IPS-15b (cell line): ENCODE data around the gene EPB41L5.

Experiments
- H3K27me3 ChIP-seq: one replicate; pipeline ENCODE4 v1.6.1; 2013; ENCODE audit warnings: low read length; ENCODE audit not compliant: control insufficient read depth, insufficient read depth
- H3K36me3 ChIP-seq: one replicate; pipeline ENCODE4 v1.6.1; 2013; ENCODE audit warnings: low read length; ENCODE audit not compliant: control insufficient read depth, insufficient read depth
- H3K4me1 ChIP-seq: one replicate; pipeline ENCODE4 v1.6.1; 2013; ENCODE audit warnings: mild to moderate bottlenecking, low read length; ENCODE audit not compliant: control insufficient read depth, insufficient read depth
- H3K4me3 ChIP-seq: one replicate; pipeline ENCODE4 v1.5.1; 2013; ENCODE audit warnings: low read depth, low read length
- H3K9ac ChIP-seq: one replicate; pipeline ENCODE4 v1.6.1; 2013; ENCODE audit warnings: low read depth, mild to moderate bottlenecking, low read length
- H3K9me3 ChIP-seq: one replicate; pipeline ENCODE4 v1.6.1; 2013; ENCODE audit warnings: mild to moderate bottlenecking, low read length; ENCODE audit not compliant: control insufficient read depth, insufficient read depth

Gene EPB41L5

DNA sequence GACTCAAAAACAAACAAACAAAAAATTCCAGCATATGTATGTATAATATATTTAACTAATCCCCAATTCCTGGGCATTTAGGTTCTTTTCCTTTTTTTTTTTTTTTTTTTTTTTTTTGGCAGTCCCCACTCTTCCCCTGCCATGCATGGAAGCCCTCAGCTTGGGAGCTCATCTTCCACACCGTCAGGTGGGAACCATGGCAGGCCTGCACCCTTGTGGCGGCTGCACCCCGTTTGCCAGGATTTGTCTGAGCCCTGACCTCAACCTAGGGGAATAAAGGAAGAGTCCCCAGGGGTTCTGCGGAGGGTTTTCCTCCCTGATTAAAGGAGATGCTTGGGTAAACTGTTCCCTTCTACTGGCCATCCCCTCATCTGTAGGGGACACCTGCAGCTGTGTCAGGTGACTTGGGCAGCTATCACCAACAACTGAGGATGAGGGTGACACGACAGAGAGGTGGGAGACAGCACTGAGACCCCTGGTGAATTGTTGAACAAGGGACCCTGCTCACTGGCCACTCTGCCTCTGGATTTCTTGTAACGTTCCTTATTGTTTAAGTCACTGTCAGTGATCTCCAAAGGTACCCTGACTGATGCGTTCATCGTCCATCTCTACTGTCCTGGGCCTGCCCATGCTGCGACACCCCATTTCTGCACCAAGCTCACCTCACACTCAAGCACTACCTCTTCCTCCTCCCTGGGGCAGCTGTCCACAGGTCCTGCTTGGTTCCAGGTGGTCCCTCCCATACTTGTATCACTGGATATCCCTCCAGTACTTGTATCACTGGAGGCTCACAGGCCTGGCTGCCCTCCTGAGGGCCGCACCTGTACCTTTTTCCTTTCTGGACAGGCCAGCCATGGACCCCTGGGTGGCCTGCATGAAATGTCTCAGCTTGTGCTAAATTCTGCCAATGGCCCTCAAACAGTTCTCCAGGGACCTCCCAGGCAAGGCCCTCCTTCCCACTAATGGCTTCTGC, 195.8 kb downstream of the EPB41L5 start:
- Histone ChIP-seq H3K27me3 (no peaks in the 10 kb centered on the region), H3K4me3 (no peak overlapping the region), H3K9ac (no peak overlapping the region), H3K4me1 (no peaks in the 10 kb centered on the region), H3K9me3 (no peaks in the 10 kb centered on the region), H3K36me3 (no peaks in the 10 kb centered on the region)

DNA sequence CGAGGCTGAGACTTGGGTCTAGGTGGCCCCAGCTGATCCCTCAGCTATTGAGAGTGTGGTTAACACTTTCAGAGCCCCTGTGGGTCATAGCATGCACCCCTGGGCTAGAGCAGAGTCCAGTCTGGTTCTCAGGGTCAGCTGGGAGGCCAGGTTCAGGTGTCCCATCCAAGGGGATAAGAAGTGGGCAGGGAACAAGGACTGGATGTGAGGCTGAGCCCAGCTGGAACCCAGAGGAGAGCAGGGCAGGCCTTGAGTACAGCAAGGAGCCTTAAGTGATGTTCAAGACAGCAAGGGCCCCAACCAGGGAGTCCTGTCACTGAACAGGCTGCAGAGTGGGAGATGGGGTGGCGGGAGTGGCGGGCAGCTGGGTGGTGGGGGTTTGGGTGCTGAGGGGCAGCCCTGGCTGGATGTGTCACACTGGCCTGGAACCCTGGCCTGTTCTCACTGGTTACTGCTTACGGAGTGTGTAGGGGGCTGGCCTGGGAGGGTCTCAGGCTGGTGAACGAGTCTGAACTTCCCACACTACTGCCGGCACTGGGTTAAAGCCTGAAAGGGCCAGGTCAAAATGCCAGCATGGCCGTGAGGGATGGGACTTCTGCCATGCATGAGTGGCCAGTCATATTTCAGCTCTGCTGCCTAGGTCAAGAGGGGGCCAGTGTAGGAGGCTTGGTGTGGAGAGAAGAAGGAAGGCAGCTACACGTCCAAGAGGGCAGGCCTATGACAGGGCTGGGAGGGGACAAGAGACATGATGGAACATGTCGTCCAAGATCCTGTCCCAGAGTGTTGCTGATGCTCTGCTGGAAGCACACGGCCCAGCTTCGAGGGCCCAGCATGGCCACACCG, 196.8 kb downstream of the EPB41L5 start:
- no peaks in the 10 kb centered on the region for H3K27me3 ChIP-seq
- no peaks in the 10 kb centered on the region for H3K9me3 ChIP-seq
- no peaks in the 10 kb centered on the region for H3K36me3 ChIP-seq
- H3K4me3 ChIP-seq: no peak overlapping the region
- no peak overlapping the region for H3K9ac ChIP-seq
- no peaks in the 10 kb centered on the region for H3K4me1 ChIP-seq

DNA sequence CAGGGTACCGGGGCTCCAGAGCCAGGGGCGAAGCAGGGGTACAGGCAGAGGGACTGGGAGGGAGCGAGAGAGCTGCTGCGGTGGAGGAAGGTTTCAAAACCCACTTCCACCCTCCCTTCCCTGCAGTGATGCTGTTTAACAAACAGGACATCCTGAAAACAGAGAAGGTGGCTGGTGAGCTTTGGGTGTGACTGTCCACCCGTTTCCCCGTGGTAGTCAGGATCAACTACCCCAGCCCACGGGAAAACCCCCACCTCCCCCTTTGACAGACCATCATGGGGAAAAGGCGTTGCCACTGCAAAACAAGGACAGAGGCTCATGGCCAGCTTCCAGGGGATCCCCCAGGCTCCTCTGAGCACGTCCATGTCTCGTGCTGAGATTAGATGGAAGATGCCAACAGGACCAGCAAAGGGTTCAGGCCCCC, 197.4 kb downstream of the EPB41L5 start:
- Histone ChIP-seq H3K27me3 (no peaks in the 10 kb centered on the region), H3K4me3 (no peak overlapping the region)

GRCh38 chr2:120218181-120218580, 205.3 kb downstream of the EPB41L5 start:
- H3K9ac ChIP-seq: no peak overlapping the region
- H3K27me3 ChIP-seq: peaks cover 10% of the 10 kb centered on the region
- peaks cover 5% of the 10 kb centered on the region for H3K36me3 ChIP-seq
- peaks cover 2% of the 10 kb centered on the region for H3K4me1 ChIP-seq
- H3K4me3 ChIP-seq: no peak overlapping the region
- H3K9me3 ChIP-seq: peaks cover 5% of the 10 kb centered on the region

More for the DNA sequence above, 197.4 kb downstream of the EPB41L5 start:
- Histone ChIP-seq H3K4me1 (no peaks in the 10 kb centered on the region), H3K9me3 (no peaks in the 10 kb centered on the region), H3K36me3 (no peaks in the 10 kb centered on the region), H3K9ac (no peak overlapping the region)

GRCh38 chr2:120219291-120219690, 206.4 kb downstream of the EPB41L5 start:
- Histone ChIP-seq H3K9ac (no peak overlapping the region), H3K36me3 (peaks cover 5% of the 10 kb centered on the region)

GRCh38 chr2:120219766-120220165, 206.9 kb downstream of the EPB41L5 start:
- H3K4me3 ChIP-seq: no peak overlapping the region

More at GRCh38 chr2:120219291-120219690, 206.4 kb downstream of the EPB41L5 start:
- Histone ChIP-seq H3K4me3 (no peak overlapping the region), H3K27me3 (peaks cover 17% of the 10 kb centered on the region), H3K4me1 (peaks cover 5% of the 10 kb centered on the region), H3K9me3 (peaks cover 5% of the 10 kb centered on the region)

DNA sequence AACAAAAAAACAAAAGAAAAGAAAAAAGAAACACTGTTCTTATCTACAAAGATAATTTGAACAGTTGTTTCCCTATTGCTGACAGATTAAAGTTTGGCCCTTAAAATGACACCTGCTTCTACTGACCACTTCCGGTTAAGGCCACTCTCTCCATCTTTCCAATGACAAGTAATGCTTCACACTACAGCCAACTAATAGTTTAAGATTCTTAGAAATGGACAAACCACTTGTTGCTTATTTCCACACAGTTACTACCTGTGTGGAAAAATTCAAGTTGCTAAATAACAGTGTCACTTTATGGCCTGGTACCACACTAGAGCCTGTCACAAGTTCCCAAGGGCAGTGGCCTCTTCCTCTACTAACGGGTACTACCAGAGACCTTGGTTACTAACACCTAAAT, 207.9 kb downstream of the EPB41L5 start:
- H3K4me3 ChIP-seq: no peak overlapping the region
- H3K36me3 ChIP-seq: peaks cover 5% of the 10 kb centered on the region
- H3K27me3 ChIP-seq: peaks cover 29% of the 10 kb centered on the region
- no peak overlapping the region for H3K9ac ChIP-seq
- H3K9me3 ChIP-seq: peaks cover 5% of the 10 kb centered on the region
- H3K4me1 ChIP-seq: peaks cover 5% of the 10 kb centered on the region

More at GRCh38 chr2:120219766-120220165, 206.9 kb downstream of the EPB41L5 start:
- peaks cover 5% of the 10 kb centered on the region for H3K36me3 ChIP-seq
- peaks cover 22% of the 10 kb centered on the region for H3K27me3 ChIP-seq
- peaks cover 5% of the 10 kb centered on the region for H3K4me1 ChIP-seq
- no peak overlapping the region for H3K9ac ChIP-seq
- peaks cover 5% of the 10 kb centered on the region for H3K9me3 ChIP-seq

- Histone ChIP-seq H3K27me3 (peaks cover 36% of the 10 kb centered on the region), H3K9me3 (peaks cover 5% of the 10 kb centered on the region), H3K36me3 (peaks cover 5% of the 10 kb centered on the region), H3K4me1 (peaks cover 5% of the 10 kb centered on the region), H3K9ac (no peak overlapping the region), H3K4me3 (no peak overlapping the region)
These were observed 208.7 kb downstream of the EPB41L5 start for GRCh38 chr2:120221616-120222015.

GRCh38 chr2:120222186-120223033, 209.5 kb downstream of the EPB41L5 start:
- peaks cover 39% of the 10 kb centered on the region for H3K27me3 ChIP-seq
- H3K4me1 ChIP-seq: peaks cover 5% of the 10 kb centered on the region
- peaks cover 5% of the 10 kb centered on the region for H3K9me3 ChIP-seq
- peak overlapping the region; percentile 63 for H3K4me3 ChIP-seq
- no peak overlapping the region for H3K9ac ChIP-seq
- peaks cover 5% of the 10 kb centered on the region for H3K36me3 ChIP-seq

GRCh38 chr2:120223034-120223912, 210.4 kb downstream of the EPB41L5 start, which contains the start of gene TMEM185B:
TMEM185B (minus strand) TSS chr2:120223400; CDS start chr2:120222976, 424 bp downstream.
- Histone ChIP-seq H3K9me3 (peaks cover 5% of the 10 kb centered on the region), H3K36me3 (peaks cover 5% of the 10 kb centered on the region), H3K4me3 (peak within 1 kb of the TSS; percentile 63), H3K27me3 (peaks cover 48% of the 10 kb centered on the region), H3K4me1 (peaks cover 5% of the 10 kb centered on the region), H3K9ac (peak within 1 kb of the TSS; percentile 41)
